Tibial artery (tissue), 4 donors: ENCODE data around the gene BAZ2B.
"Not testable (repeated sequence)": the region's sequence is repeated elsewhere in the genome, so short reads cannot be mapped to it uniquely, and the experiment has no call there.

Experiments
- DNase-seq, 2 donors: peaks; one replicate each; pipeline ENCODE4 v3.0.0-alpha.2; 2019
- H3K27ac ChIP-seq, 2 donors: fragments of 200-600 bp; sonication (generic) in 1 of 2; 1 replicate in 1 of 2; 2 replicates in 1 of 2; pipeline ENCODE4 v1.5.1; 2018 to 2019; ENCODE audit warnings: mild to moderate bottlenecking in 1 of 2
- H3K27me3 ChIP-seq, 2 donors: fragments of 200-600 bp; sonication (generic) in 1 of 2; one replicate each; pipeline versions ENCODE4 v1.5.1 to v1.6.0; 2016 to 2019
- H3K36me3 ChIP-seq, 3 donors: fragments of 200-600 bp; sonication (generic) in 2 of 3; one replicate each; pipeline ENCODE4 v1.5.1; 2016 to 2019; ENCODE audit warnings: mild to moderate bottlenecking in 2 of 3
- H3K4me1 ChIP-seq, 4 donors: fragments of 200-600 bp; sonication (generic) in 2 of 4; 1 replicate in 3 of 4; 2 replicates in 1 of 4; pipeline ENCODE4 v1.5.1; 2016 to 2019
- H3K4me3 ChIP-seq, 2 donors: fragments of 200-600 bp; sonication (generic) in 1 of 2; 1 replicate in 1 of 2; 2 replicates in 1 of 2; pipeline ENCODE4 v1.5.1; 2018 to 2019; ENCODE audit warnings: mild to moderate bottlenecking in 2 of 2
- H3K9me3 ChIP-seq, 3 donors: fragments of 200-600 bp; sonication (generic) in 1 of 3; one replicate each; pipeline ENCODE4 v1.5.1; 2016 to 2019
- CTCF ChIP-seq, 2 experiments: fragments of 200-600 bp in 1 of 2; fragments of 450-650 bp in 1 of 2; IDR thresholded peaks; one replicate each; pipeline ENCODE4 v1.5.1; 2017 to 2019; ENCODE audit warnings: antibody characterized with exemption in 2 of 2, mild to moderate bottlenecking in 1 of 2, moderate library complexity in 1 of 2
- intact Hi-C: fragments of 100-400 bp; cut with DNase I; formaldehyde crosslinking; loops from one replicate; pipeline ENCODE4 v1.15.0; 2023; ENCODE audit warnings: low total_unique reads

Gene BAZ2B

GRCh38 chr2:159409116-159409800, 207.1 kb downstream of the BAZ2B start:
- no peaks in the 10 kb centered on the region for H3K9me3 ChIP-seq
- no peak overlapping the region for H3K4me3 ChIP-seq
- no peaks in the 10 kb centered on the region for H3K27me3 ChIP-seq
- no peak for TF ChIP-seq CTCF (IDR thresholded peaks at IDR 0.05)
- intact Hi-C loops, result no loop called here
- no peak overlapping the region for H3K27ac ChIP-seq
- DNase-seq, result no peak
- peaks cover 22 to 74% (median 24%) of the 10 kb centered on the region in 3 donors for H3K36me3 ChIP-seq
- no peaks in the 10 kb centered on the region for H3K4me1 ChIP-seq

- no peaks in the 10 kb centered on the region for H3K9me3 ChIP-seq
- no peaks in the 10 kb centered on the region for H3K4me1 ChIP-seq
- intact Hi-C loops, result no loop called here
- peaks cover 9 to 40% (median 18%) of the 10 kb centered on the region in 3 donors for H3K36me3 ChIP-seq
- H3K4me3 ChIP-seq, result no peak overlapping the region
- DNase-seq, result no peak
- H3K27ac ChIP-seq, result no peak overlapping the region
- H3K27me3 ChIP-seq, result no peaks in the 10 kb centered on the region
- TF ChIP-seq CTCF (IDR thresholded peaks at IDR 0.05), result no peak
These were observed 213.6 kb downstream of the BAZ2B start for GRCh38 chr2:159402790-159403189.

GRCh38 chr2:159402160-159402559, 214.2 kb downstream of the BAZ2B start:
- H3K4me1 ChIP-seq, H3K27ac ChIP-seq, H3K27me3 ChIP-seq, H3K9me3 ChIP-seq, intact Hi-C loops, DNase-seq, H3K4me3 ChIP-seq: not testable (repeated sequence)
- H3K36me3 ChIP-seq, result peaks cover 9 to 38% (median 18%) of the 10 kb centered on the region in 3 donors

GRCh38 chr2:159399716-159400415, 216.5 kb downstream of the BAZ2B start:
- H3K4me1 ChIP-seq, result no peaks in the 10 kb centered on the region
- no peak overlapping the region for H3K4me3 ChIP-seq
- no peak overlapping the region for H3K27ac ChIP-seq
- H3K27me3 ChIP-seq, result no peaks in the 10 kb centered on the region
- H3K9me3 ChIP-seq, result no peaks in the 10 kb centered on the region
- no peak for TF ChIP-seq CTCF (IDR thresholded peaks at IDR 0.05)
- intact Hi-C loops, result no loop called here
- DNase-seq, result no peak
- peaks cover 9 to 32% (median 15%) of the 10 kb centered on the region in 3 donors for H3K36me3 ChIP-seq

GRCh38 chr2:159396799-159397198, 219.5 kb downstream of the BAZ2B start:
- DNase-seq, result no peak
- Histone ChIP-seq H3K27me3 (no peaks in the 10 kb centered on the region), H3K4me1 (peaks cover 0 to 11% (median 0%) of the 10 kb centered on the region in 4 donors), H3K36me3 (peaks cover 0 to 26% (median 1%) of the 10 kb centered on the region in 3 donors), H3K9me3 (no peaks in the 10 kb centered on the region), H3K27ac (no peak overlapping the region), H3K4me3 (no peak overlapping the region)
- intact Hi-C loops, result no loop called here
- TF ChIP-seq CTCF (IDR thresholded peaks at IDR 0.05), result no peak

GRCh38 chr2:159382447-159383028, 233.8 kb downstream of the BAZ2B start:
- no peak overlapping the region for H3K4me3 ChIP-seq
- H3K27me3 ChIP-seq, result no peaks in the 10 kb centered on the region
- H3K4me1 ChIP-seq, result no peaks in the 10 kb centered on the region
- DNase-seq, result no peak
- no peak for TF ChIP-seq CTCF (IDR thresholded peaks at IDR 0.05)
- no peaks in the 10 kb centered on the region for H3K9me3 ChIP-seq
- H3K36me3 ChIP-seq, result peaks cover 35 to 64% (median 41%) of the 10 kb centered on the region in 3 donors
- intact Hi-C loops, result no loop called here
- H3K27ac ChIP-seq, result no peak overlapping the region
